Retina (tissue), 1 donor: ENCODE data around the gene TK2.
"Not testable (repeated sequence)": the region's sequence is repeated elsewhere in the genome, so short reads cannot be mapped to it uniquely, and the experiment has no call there.

Experiments used
- DNase-seq: peaks from one replicate; pipeline ENCODE4 v3.0.0-alpha.2; 2016

TK2 gene

GRCh38 chr16:66517586-66518263 lies 32.2 kb downstream of the TK2 start:
- no peak for DNase-seq

GRCh38 chr16:66516808-66517585 lies 32.9 kb downstream of the TK2 start:
- DNase-seq: no peak

GRCh38 chr16:66516509-66516807 lies 33.5 kb downstream of the TK2 start:
- DNase-seq: no peak

- no peak for DNase-seq
Measured at GRCh38 chr16:66515596-66516508, 34.1 kb downstream of the TK2 start.

GRCh38 chr16:66514980-66515595 lies 34.8 kb downstream of the TK2 start:
- DNase-seq: not testable (repeated sequence)

GRCh38 chr16:66514391-66514790 lies 35.5 kb downstream of the TK2 start:
- DNase-seq: not testable (repeated sequence)

- no peak for DNase-seq
Measured at GRCh38 chr16:66513111-66513723, 36.7 kb downstream of the TK2 start.

- DNase-seq: no peak
Measured at GRCh38 chr16:66512272-66513110, 37.4 kb downstream of the TK2 start.

GRCh38 chr16:66511602-66512271 lies 38.2 kb downstream of the TK2 start:
- DNase-seq: no peak

- DNase-seq: no peak
Measured at GRCh38 chr16:66510711-66511601, 39.0 kb downstream of the TK2 start.

GRCh38 chr16:66510298-66510697 lies 39.6 kb downstream of the TK2 start:
- no peak for DNase-seq

GRCh38 chr16:66509576-66509975 lies 40.3 kb downstream of the TK2 start:
- no peak for DNase-seq

- no peak for DNase-seq
Measured at GRCh38 chr16:66508914-66509496, 40.9 kb downstream of the TK2 start.

- no peak for DNase-seq
Measured at GRCh38 chr16:66508248-66508913, 41.5 kb downstream of the TK2 start.

GRCh38 chr16:66507731-66508239 lies 42.1 kb downstream of the TK2 start:
- no peak for DNase-seq

GRCh38 chr16:66503612-66504011 lies 46.3 kb downstream of the TK2 start:
- DNase-seq: no peak

GRCh38 chr16:66503030-66503429 lies 46.9 kb downstream of the TK2 start:
- DNase-seq: no peak

- no peak for DNase-seq
Measured at GRCh38 chr16:66502020-66502913, 47.7 kb downstream of the TK2 start.
